GM21619 (cell line): Measurements from ENCODE around the gene HIGD1A.

Experiments
- ATAC-seq: cut with Tn5 transposase; IDR thresholded peaks from one replicate; pipeline ENCODE4 v1.9.1; 2021; ENCODE audit not compliant: unreplicated experiment

Gene HIGD1A

DNA sequence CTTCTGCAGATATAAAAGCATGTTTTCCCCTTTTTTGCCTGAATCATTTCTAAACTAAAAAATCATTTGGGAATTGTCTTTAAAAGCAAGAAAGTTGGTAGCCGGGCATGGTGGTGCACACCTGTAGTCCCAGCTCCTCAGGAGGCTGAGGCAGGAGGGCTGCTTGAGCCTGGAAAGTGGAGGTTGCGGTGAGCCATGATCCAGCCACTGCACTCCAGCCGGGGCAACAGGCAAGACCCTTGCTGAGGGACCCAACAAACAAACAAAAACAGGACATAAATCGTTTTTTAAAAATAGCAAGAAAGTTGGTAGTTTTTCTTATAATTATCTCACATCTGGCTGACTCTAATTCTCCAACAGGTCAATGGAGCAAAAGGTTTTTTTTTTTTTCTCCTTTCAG lies 2.5 kb downstream of the HIGD1A start:
- no peak for ATAC-seq

DNA sequence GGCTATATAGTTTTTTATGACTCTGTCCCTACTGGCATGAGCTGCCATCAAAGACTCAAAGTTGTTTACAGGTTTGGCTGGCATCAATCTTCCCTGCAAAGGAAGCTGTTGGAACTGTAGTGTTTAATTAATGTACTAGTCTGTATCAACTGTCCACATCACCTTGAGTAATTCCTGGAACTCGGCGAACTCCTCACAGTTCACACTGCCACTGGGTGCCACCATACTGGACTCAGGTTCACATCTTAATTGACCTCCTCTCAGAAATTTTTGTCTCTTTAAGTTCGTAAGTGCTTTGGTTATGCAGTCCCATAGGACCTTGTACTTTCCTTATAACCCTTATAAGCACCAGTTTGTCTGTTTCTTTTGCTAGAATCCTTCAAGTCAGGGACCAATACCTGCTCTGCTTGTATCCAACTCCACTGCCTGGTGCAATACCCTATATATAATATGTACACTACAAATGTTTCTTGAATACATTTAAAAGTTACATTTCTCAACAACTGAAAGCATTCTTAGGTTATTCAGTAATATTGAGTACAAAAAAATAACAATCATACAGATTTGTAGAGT lies 3.2 kb downstream of the HIGD1A start:
- no peak for ATAC-seq

DNA sequence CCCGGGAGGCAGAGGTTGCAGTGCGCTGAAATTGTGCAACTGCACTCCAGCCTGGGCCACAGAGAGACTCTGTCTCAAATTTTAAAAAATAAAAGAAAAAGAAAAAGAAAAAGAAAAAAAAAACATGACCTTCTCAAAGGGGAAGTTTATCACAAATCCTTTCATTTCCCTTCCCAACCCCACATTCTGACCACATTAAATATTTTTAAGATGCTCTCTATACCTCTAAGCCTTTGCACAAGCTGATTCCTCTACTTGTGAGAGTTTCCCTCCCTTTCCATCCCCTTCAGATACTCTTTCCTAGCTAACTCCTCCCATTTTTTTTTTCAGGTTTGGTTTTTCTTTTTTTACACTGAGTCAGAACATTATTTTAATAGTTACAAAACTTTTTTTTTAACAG lies 4.0 kb downstream of the HIGD1A start:
- ATAC-seq, result no peak

DNA sequence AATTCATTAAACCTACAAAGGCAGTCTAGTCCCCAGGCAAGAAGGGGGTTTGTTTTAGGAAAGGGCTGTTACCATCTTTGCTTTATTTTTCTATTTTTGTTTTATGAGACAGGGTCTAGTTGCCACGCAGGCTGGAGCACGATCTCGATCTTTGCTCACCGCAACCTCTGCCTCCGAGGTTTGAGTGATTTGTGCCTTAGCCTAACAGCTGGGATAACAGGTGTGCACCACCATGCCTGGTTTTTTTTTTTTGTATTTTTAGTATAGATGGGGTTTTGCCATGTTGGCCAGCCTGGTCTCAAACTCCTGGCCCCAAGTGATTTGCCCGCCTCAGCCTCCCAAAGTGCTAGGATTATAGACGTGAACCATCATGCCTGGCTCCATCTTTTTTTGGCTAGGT lies 4.9 kb downstream of the HIGD1A start:
- ATAC-seq, result no peak

DNA sequence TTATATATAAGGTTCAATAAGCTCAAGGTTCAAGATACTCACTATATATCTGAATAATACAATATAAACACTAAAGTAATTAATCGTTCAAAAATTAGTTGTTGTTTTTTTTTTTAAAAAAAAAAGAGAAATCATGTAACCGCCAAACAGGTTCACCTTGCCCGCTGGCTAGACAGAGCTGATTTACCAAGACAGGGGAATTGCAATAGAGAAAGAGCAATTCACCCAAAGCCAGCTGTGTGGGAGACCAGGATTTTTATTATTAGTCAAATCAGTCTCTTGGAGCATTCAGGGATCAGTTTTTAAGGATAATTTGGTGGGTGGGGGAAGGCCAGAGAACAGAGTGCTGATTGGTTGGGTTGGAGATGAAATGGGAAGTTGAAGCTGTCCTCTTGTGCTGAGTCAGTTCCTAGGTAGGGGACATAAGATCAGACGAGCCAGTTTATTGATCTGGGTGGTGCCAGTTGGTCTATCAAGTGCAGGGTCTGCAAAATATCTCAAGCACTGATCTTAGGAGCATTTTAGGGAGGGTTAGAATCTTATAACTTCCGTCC lies 7.9 kb downstream of the HIGD1A start:
- ATAC-seq, result no peak

DNA sequence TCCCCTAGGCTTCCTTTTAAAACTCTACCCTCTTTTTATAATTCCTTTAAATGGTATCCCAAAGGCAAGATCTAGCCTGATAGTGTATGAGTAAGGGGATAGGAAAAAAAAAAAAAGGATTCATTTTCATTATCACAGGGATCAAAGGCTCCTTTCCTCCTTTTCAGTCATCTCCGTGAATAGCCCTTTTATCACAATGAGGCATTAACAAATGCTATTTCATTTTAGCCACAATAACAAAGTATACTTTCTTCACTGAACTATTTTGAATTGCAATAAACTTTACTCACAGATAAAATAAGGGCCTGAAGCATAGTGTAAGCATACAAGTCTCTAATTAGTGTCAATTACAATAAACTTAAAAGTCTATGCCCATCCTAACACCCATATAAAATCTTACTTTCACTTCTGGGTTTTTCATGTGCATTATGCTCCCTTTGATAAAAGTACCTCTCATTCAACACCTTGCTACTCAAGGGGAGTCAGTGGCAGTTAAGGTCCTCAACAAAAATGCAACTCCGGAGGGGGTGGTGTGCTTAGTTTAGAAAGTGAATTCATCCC lies 8.6 kb downstream of the HIGD1A start:
- ATAC-seq, result no peak

DNA sequence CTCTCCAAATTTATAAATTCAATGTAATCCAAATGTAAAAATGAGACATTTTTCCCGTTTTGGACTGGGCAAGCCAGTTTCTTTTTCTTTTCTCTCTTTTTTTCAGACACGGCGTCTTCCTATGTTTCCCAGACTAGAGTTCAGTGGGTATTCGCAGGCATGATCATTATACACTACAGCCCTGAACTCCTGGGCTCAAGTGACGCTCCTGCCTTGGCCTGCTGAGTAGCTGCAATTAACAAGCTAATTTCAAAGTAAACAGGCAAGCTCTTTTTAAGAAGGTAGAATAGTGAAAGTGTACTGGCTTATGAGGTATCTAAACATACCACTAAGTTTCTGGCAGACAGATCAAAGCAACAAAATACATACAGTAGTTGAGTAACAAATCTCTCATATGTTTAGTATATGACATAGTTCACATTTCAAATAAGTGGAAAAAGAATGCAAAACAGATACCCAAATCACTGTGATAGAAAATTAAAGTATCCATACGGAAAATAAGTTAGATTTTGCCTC lies 13.5 kb downstream of the HIGD1A start:
- no peak for ATAC-seq

DNA sequence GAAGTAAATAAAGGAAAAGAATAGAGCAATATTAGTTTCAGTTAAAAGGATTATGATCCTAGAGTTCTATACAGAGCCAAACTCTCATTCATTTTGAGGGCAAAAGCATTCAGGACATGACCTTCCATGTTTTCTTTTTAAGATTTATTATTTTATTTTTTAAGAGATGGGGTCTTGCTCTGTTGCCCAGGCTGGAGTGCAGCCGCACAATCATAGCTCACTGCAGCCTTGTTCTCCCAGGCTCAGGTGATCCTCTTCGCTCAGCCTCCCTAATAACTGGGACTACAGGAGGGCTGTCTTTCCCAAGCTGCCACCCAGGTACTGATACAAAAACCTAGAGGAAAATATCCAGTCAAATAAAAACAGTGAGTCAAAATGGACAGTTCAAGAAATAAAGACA lies 17.7 kb downstream of the HIGD1A start:
- no peak for ATAC-seq

DNA sequence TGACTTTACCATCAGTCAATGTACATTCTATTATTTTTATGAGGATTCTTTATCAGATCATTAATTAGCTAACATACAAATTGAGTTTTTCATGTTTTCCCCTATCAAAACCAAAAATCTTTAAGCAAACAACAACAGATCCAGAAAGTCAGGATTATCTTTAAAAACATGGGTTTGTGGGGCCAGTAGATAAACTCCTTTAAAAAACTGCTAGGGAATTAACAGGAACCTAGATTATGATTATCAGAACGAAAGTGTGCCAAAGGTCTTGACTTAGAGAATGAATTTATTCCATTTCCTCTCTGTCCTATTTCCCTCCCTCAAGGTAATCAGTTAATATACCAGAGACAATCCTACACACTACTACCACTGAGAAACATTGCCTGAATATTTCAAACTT lies 18.1 kb downstream of the HIGD1A start:
- no peak for ATAC-seq

DNA sequence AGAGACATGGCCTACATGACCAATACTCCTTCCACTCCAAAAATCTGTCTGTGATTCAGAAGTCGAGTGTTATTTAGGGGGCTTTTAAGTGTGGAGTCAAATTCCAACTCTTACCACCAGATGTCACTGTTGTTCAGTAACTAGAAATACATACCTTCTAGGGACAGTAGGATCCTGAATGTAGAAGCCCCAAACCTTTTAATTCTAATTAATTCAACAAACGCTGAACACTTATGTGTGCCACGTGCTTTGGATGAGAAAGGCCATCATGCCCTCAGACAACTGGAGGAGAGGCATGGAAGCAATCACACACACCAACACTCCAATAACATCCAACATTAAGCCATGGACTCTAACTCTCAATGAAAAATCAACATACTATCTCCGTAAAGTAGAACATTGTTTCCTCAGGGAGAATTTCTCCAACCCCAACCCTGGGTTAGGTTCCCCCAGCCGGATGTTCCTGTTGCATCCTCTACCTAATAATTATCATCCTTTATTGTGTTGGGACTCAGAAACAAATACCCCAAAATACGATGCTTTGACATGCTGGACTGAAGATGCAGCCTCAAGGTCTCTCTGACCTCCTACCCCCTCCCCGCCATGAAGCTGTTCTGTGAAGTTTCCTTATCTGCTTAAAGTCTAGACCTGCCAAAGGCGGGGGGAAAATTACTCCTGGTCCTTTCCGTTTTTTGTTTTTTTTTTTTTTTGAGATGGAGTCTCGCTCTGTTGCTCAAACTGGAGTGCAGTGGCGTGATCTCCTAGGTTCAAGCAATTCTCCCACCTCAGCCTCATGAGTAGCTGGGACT lies 23.2 kb downstream of the HIGD1A start:
- ATAC-seq, result no peak

DNA sequence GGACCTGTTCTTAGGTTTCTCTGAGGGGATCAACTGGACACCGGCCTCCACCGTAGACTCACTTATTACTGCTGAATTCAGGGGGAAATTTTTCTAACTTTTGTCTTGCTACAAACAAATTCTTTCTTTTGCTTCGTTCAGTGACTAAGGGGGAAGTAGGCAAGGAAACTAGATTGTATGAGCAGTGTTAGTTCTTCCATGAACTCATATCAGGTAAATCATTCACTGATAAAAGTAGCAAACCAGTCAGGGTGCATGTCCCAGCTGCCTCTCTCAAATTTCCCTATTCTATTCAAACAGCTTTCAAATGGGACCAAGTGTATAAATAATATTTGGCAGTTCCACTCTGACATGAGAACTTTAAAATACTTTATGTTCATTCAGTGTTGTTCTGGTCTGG lies 23.9 kb downstream of the HIGD1A start:
- ATAC-seq, result no peak

DNA sequence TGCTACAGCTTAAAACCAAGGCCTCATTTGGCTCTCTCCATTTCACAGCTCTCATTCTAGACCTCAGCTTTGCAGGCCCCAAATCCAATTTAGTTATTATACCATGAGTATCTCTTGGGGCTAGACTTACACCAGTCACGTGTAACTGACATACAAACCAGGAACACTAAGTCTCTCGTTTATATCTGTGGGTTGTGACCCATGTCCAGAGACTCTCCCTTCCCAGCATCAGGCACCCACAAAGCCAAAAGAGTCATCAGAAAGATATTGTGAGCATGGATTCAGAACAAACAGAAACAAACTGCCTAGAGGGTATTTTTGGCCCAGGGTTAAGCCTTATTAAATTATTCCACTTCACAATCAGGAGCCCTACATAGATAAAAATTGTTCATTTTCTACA lies 25.6 kb downstream of the HIGD1A start:
- no peak for ATAC-seq

DNA sequence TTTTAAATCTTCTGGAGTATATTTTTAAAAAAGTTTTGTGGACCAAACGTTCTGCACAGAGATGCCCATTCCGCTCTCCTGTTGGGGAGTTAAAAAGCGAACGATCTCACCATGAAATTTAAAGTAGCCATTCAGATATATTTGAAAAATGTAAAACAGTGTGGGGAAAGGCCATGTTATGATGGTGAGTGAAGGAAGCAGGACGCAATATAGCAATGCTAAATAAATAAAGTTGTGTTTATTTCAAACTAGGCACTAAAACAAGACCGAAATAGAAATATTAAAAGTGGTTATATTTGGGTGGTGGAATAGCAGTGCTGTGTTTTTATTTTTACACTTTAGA lies 30.9 kb downstream of the HIGD1A start:
- ATAC-seq, result no peak

DNA sequence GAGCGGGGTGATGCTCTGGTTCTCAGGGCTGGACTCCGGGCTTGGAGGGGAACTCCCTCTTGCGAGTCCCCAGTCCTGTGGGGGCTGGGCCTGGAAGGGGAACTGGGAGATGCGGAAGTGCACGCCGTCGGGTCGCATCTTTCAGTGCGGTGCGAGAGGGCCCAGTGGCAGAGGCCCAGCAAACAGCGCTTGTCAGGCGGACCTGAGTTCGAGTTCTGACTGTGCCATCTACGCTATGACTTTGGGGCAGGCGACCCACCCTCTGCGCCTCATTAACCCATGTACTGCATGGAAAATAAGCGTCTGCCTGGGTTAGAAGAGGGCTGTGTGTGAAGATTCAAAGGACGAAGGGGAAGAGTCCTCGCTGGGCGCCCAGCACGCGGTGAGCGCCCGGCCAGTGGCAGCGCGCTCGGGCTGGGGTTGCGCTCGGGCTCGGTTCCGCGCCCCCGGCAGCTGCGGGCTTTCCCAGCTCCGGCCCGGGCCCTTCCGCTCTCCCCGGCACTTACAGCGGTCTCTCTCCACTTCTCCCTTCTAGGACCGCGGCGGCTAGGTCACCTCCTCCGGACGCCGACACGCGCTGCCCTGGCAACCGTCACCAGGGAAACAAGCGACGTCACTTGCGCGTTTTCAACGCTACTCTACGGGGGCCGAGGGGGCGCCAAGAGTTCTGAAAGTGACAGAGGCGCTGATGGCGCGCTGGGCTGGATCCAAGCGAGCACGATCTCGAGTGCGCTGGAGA lies 31.5 kb downstream of the HIGD1A start, which contains the start of gene CCDC13:
CCDC13 (minus strand) TSS at position 584 of the 739 bp plus-strand sequence. CDS start 14,908 bp downstream, outside the sequence.
- ATAC-seq, result peak; percentile 99

DNA sequence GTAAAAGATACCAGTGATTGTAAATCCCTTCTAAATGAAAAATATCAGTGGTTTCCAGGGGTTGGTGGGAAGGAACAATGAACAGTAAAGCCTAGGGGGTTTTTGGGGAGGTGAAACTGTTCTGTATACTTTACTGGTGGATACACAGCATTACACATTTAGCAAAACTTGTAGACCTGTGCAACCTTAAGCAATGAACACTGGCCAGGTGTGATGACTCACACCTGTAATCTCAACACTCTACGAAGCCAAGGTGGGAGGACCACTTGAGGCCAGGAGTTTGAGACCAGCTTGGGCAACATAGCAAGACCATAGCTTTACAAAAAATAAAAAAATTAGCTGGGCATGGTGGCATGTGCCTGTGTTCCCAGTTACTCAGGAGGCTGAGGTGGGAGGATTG lies 33.0 kb downstream of the HIGD1A start:
- ATAC-seq, result no peak

DNA sequence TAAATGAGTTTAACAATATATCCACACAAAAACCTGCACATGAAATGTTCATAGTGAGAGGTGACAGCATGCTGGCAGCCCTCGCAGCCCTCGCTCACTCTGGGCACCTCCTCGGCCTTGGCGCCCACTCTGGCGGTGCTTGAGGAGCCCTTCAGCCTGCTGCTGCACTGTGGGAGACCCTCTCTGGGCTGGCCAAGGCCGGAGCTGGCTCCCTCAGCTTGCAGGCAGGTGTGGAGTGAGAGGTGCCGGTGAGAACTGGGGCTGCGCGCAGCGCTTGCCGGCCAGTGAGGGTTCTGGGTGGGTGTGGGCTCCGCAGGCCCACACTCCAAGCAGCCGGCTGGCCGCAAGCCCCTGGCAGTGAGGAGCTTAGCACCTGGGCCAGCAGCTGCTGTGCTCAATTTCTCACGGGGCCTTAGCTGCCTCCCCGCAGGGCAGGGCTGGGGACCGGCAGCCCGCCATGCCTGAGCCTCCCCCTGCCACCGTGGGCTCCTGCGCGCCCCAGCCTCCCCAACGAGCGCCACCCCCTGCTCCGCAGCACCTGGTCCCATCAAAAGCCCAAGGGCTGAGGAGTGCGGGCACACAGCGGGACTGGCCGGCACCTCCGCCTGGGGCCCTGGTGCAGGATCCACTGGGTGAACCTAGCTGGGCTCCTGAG lies 34.7 kb downstream of the HIGD1A start:
- ATAC-seq, result no peak

DNA sequence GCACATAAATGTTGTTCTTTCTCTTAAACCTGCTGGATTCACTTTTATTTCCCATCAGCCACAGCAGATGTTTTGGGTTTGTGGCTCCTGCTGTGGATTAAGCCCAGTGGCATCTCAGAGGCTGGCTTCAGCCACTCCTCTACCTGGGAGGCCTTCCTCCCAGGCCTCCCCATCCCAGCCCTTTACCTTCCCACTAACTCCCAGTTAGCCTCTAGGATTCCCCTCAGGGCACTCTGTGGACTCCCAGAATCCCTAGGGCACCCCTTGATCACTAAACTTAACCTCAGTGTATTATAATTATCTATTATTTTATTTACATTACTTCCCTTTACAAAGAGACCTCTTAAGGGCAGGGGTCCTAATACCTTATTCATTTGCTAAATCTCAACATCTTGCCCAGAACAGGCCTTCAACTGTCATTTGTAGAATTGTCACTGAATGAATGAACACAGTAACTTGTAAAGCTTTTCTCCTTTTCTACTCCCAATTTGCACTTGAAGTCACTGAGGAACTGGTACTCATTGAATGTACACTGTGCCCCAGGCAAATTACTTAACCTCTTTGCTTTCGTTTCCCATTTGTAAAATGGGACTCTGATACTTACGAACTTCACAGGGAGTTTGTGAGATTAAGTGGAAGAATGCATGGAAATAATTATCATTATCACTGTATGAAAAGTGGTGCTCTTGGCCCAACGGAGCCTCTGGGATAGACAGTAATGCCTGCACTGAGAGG lies 39.6 kb downstream of the HIGD1A start:
- no peak for ATAC-seq

DNA sequence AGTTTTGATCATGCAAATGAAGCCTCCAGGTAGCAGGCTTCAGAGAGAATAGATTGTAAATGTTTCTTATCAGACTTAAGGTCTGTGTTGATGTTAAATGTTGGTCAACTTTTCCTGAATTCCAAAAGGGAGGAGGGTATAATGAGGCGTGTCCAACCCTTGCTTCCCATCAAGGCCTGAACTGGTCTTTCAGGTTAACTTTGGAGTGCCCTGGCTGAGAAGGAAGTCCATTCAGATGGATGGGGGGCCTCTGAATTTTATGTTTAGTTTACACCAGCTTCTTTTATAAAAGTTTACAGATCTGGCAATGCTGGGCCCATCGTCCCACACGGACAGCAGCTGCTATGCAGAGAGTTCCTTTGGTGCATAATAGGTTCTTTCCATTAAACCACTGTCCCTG lies 40.2 kb downstream of the HIGD1A start:
- ATAC-seq, result no peak

DNA sequence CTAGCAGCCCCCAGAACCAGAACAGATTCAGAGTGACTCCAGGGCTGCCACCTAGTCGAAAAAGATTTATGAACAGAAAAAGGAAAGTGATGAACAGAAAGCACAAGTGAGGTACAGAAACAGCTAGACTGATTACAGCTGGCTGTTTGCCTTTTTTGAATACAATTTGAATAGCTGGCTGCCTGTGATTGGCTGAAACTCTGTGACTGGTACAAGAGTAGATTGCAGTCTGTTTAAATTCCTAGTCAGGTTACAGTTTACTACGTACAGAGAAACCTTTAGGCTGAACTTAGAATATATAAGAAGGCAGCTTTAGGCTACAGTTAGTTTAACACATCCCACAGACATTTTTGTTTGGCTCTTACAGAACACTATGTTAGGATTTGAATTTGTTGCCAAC lies 41.3 kb downstream of the HIGD1A start:
- no peak for ATAC-seq

DNA sequence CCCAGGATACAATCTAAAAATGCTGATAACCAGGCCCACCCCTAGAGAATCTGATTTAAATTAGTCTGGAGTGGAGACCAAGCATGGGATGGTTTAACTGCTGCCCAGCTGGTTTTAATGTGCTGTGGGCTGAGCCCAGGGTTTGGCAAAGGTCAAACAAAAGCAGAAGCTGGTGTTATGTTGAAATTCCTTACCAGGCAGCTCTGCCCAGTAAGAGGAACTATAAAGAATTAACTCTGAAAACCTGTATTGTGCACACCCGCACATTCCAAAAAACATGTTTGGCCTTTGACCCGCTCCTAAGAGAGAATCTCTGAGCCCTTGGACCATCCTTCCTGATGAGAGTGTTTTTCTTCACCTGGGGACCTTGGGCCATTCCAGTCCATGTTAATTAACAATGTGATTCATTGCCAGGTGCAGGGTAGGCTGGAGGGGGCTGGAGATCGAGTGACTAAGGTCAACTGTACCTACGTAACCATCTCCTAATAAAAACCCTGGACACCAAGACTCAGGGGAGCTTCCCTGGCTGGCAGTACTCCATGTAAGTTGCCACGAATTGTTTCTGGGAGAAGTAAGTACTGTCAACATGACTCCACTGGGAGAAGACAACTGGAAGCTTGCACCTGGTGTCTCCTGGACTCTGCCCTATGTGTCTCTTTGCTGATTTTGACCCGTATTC lies 42.1 kb downstream of the HIGD1A start:
- ATAC-seq, result no peak
